22Rv1 (cell line): ENCODE results near the gene DDR2.

Source experiments
- H3K27ac ChIP-seq: fragments of 450-650 bp; 2 replicates; pipeline ENCODE4 v1.5.1; 2017
- CTCF ChIP-seq: fragments of 450-650 bp; IDR thresholded peaks from 2 replicates; pipeline ENCODE4 v1.5.1; 2017; ENCODE audit warnings: mild to moderate bottlenecking
- ZFX ChIP-seq: fragments of 450-650 bp; IDR thresholded peaks from 2 replicates; pipeline ENCODE4 v1.6.1; 2017; ENCODE audit warnings: antibody characterized with exemption, borderline replicate concordance

DDR2 gene

GRCh38 chr1:162701286-162701685 lies 69.0 kb downstream of the DDR2 start:
- no peak overlapping the region for H3K27ac ChIP-seq
- TF ChIP-seq CTCF (no peak), ZFX (no peak)

- H3K27ac ChIP-seq, result no peak overlapping the region
- TF ChIP-seq CTCF, result no peak
- no peak for TF ChIP-seq ZFX
Observed at GRCh38 chr1:162702628-162703027, 70.4 kb downstream of the DDR2 start.

GRCh38 chr1:162703708-162704107 lies 71.4 kb downstream of the DDR2 start:
- H3K27ac ChIP-seq, result no peak overlapping the region
- TF ChIP-seq ZFX (no peak), CTCF (no peak)

- H3K27ac ChIP-seq, result no peak overlapping the region
- TF ChIP-seq ZFX, result no peak
- no peak for TF ChIP-seq CTCF
Observed at GRCh38 chr1:162704673-162705424, 72.6 kb downstream of the DDR2 start.

- H3K27ac ChIP-seq, result no peak overlapping the region
- no peak for TF ChIP-seq ZFX
- TF ChIP-seq CTCF, result no peak
Observed at GRCh38 chr1:162706003-162706402, 73.7 kb downstream of the DDR2 start.

- TF ChIP-seq CTCF (no peak), ZFX (no peak)
- H3K27ac ChIP-seq, result no peak overlapping the region
Observed at GRCh38 chr1:162706606-162707005, 74.3 kb downstream of the DDR2 start.

GRCh38 chr1:162708286-162708685 lies 76.0 kb downstream of the DDR2 start:
- H3K27ac ChIP-seq, result no peak overlapping the region
- TF ChIP-seq CTCF (no peak), ZFX (no peak)
